Measurements from ENCODE around the gene ABI3BP. TPM values are rescaled to one million over a fixed set of nuclear protein-coding genes. Genes with fewer than 3 reads are reported as not detected.

The ABI3BP gene
- total RNA-seq, 1 experiment from 2014 or later = 0.74 TPM

GRCh38 chr3:100838157-100838556 is 155.1 kb downstream of the ABI3BP start:
- no peaks in the 10 kb centered on the region for H3K9me3 Mint-ChIP-seq
- DNase-seq (ENCODE audit: low spot score) = no peak
- no peak overlapping the region for H3K27ac Mint-ChIP-seq
- no peak for ATAC-seq
- H3K27me3 Mint-ChIP-seq (ENCODE audit: low read depth) = no peaks in the 10 kb centered on the region
- POLR2A ChIA-PET = no interaction called here
- TF ChIP-seq ZNF281 (CRISPR knock-in tag; IDR thresholded peaks at IDR 0.05) (no peak), FOXP4 (CRISPR knock-in tag; IDR thresholded peaks at IDR 0.05) (no peak), SP1 (CRISPR knock-in tag; conservative IDR thresholded peaks at IDR 0.05) (no peak), HMGA2 (CRISPR knock-in tag; IDR thresholded peaks at IDR 0.05) (no peak), ZBTB43 (CRISPR knock-in tag; IDR thresholded peaks at IDR 0.05) (no peak), HMGXB4 (CRISPR knock-in tag; IDR thresholded peaks at IDR 0.05) (no peak), NR3C1 (CRISPR knock-in tag; conservative IDR thresholded peaks at IDR 0.05; ENCODE audit: low read depth) (no peak)
- TF ChIP-seq, protein P1, sequence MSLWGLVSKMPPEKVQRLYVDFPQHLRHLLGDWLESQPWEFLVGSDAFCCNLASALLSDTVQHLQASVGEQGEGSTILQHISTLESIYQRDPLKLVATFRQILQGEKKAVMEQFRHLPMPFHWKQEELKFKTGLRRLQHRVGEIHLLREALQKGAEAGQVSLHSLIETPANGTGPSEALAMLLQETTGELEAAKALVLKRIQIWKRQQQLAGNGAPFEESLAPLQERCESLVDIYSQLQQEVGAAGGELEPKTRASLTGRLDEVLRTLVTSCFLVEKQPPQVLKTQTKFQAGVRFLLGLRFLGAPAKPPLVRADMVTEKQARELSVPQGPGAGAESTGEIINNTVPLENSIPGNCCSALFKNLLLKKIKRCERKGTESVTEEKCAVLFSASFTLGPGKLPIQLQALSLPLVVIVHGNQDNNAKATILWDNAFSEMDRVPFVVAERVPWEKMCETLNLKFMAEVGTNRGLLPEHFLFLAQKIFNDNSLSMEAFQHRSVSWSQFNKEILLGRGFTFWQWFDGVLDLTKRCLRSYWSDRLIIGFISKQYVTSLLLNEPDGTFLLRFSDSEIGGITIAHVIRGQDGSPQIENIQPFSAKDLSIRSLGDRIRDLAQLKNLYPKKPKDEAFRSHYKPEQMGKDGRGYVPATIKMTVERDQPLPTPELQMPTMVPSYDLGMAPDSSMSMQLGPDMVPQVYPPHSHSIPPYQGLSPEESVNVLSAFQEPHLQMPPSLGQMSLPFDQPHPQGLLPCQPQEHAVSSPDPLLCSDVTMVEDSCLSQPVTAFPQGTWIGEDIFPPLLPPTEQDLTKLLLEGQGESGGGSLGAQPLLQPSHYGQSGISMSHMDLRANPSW (CRISPR knock-in tag; conservative IDR thresholded peaks at IDR 0.05; ENCODE audit: low read depth) = no peak
- CTCF ChIA-PET = no interaction called here
- H3K36me3 Mint-ChIP-seq = no peaks in the 10 kb centered on the region
- H3K4me1 Mint-ChIP-seq = peaks cover 8% of the 10 kb centered on the region
- H3K4me3 Mint-ChIP-seq = no peak overlapping the region

- DNase-seq (ENCODE audit: low spot score) (no peak), ATAC-seq (no peak)
- POLR2A ChIA-PET = no interaction called here
- TF ChIP-seq HMGA2 (CRISPR knock-in tag; IDR thresholded peaks at IDR 0.05) (no peak), ZNF396 (CRISPR knock-in tag; IDR thresholded peaks at IDR 0.05; ENCODE audit: borderline replicate concordance) (no peak)
- H3K27me3 Mint-ChIP-seq (ENCODE audit: low read depth) = no peaks in the 10 kb centered on the region
- no peaks in the 10 kb centered on the region for H3K36me3 Mint-ChIP-seq
- H3K4me3 Mint-ChIP-seq = no peak overlapping the region
- no peaks in the 10 kb centered on the region for H3K9me3 Mint-ChIP-seq
- peaks cover 8% of the 10 kb centered on the region for H3K4me1 Mint-ChIP-seq
- H3K27ac Mint-ChIP-seq = no peak overlapping the region
- CTCF ChIA-PET = interaction anchor here (1.7 kb wide), 1 partner anchor 359 kb away, joined by 4 read pairs; no protein-coding TSS in a partner anchor
These were observed 156.6 kb downstream of the ABI3BP start for GRCh38 chr3:100836661-100837060.

- Mint-ChIP-seq H3K27ac (no peak overlapping the region), H3K36me3 (no peaks in the 10 kb centered on the region), H3K4me1 (peaks cover 8% of the 10 kb centered on the region), H3K27me3 (ENCODE audit: low read depth) (no peaks in the 10 kb centered on the region; the same call in 1 of the 2 replicates), H3K4me3 (no peak overlapping the region), H3K9me3 (peaks cover 3% of the 10 kb centered on the region; the same call in 1 of the 2 replicates)
- no peak for ATAC-seq
- CTCF ChIA-PET = no interaction called here
- DNase-seq (ENCODE audit: low spot score) = no peak
- POLR2A ChIA-PET = no interaction called here
- TF ChIP-seq TEAD1 (CRISPR knock-in tag; IDR thresholded peaks at IDR 0.05) (no peak), TP53 (CRISPR knock-in tag; IDR thresholded peaks at IDR 0.05) (no peak), OVOL2 (CRISPR knock-in tag; IDR thresholded peaks at IDR 0.05; ENCODE audit: borderline replicate concordance) (no peak), ATF6 (CRISPR knock-in tag; IDR thresholded peaks at IDR 0.05) (no peak), ZBTB21 (CRISPR knock-in tag; IDR thresholded peaks at IDR 0.05; ENCODE audit: borderline replicate concordance) (no peak), TCF7 (CRISPR knock-in tag; IDR thresholded peaks at IDR 0.05; ENCODE audit: low read depth) (no peak), ZBTB43 (CRISPR knock-in tag; IDR thresholded peaks at IDR 0.05) (no peak), SOX15 (CRISPR knock-in tag; IDR thresholded peaks at IDR 0.05) (no peak), ZNF423 (CRISPR knock-in tag; IDR thresholded peaks at IDR 0.05) (no peak), CREM (CRISPR knock-in tag; IDR thresholded peaks at IDR 0.05) (no peak)
These were observed 158.9 kb downstream of the ABI3BP start for GRCh38 chr3:100834332-100834731.
